DMS153 (cell line): ENCODE results near the gene LBHD2.
A peak's percentile ranks its signal among the peaks of the same experiment; 100 is the strongest.

ENCODE experiments used
- DNase-seq: peaks from one replicate; lab custom pipeline; 2025; lab: John Stamatoyannopoulos, UW

LBHD2 gene

DNA sequence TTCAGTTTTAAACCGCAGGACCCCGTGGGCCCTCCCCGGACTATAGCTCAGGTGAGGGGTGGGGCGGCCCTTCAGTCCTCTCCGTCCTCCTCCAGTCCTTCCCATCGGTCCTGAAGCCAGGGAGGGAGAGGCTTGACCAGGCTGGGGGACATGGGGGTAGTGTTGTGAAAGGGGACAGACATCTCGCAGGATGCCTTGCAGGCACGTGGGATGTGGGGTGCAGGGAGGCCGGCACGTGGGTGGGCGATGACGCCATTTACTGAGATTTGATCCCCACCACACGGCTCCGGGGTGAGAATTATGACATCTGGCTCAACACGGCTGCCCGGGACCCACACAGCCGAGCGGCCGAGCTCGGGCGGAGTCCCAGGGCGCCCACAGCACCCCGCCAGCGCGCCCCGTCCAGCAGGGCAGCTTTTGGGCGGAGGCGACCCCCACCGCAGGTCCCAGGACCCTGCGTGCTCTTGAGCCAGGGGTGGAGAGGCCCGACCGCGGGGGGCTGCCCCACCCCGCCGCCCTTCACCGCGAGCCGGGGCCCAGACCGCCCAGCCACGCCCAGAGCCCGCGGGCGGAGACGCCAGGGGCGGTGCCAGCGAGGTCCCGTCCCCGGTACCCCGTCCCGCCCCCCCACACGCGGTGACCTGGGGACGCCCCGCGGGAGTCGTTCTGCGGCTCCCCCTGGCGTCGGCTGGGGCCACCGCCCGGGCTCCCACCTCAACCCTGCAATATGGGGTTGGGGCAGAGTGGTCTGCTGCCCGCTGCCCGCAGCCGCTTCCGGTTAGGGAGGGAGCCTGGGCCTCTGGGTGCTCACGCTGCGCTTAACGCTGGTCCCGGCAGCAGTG is 7.3 kb downstream of the LBHD2 start:
- no peak for DNase-seq

DNA sequence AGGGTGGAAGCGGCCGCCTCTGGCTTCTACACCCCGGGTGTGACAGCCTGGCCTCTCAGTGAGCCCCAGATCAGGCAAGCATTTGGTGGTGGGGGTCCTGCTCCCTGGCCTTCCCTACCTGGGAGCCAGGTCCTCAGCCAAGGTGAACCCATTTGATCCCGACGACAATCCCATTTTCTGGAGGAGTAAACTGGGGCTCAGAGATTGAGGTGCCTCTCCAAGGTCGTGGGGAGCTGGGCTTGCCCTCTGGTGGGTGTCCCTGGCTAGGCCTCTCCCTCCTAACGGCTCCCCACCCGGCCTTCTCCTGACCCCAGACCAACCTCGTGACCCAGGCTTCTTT is 7.8 kb downstream of the LBHD2 start:
- no peak for DNase-seq

GRCh38 chr14:103093856-103094405 is 9.9 kb downstream of the LBHD2 start:
- no peak for DNase-seq

GRCh38 chr14:103094406-103095209 is 10.6 kb downstream of the LBHD2 start, which contains the start of gene EXOC3L4:
EXOC3L4 (plus strand) TSS chr14:103094725; CDS start chr14:103100220, 5,495 bp downstream.
- no peak for DNase-seq

GRCh38 chr14:103095210-103095778 is 11.3 kb downstream of the LBHD2 start:
- DNase-seq, result no peak

DNA sequence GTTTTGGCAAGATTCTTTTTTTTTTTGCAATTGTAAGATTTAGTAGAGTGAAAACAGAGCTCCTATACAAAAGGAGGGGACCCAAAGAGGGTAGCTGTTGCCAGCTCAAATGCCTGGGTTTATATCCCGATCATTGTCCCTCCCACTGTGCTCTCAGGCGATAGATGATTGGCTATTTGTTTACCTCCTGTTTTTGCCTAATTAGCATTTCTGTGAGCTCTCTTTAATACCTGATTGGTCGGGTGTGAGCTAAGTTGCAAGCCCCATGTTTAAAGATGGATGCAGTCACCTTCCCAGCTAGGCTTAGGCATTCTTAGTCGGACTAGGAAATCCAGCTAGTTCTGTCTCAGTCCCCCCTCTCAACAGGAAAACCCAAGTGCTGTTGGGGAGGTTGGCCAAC is 12.4 kb downstream of the LBHD2 start:
- DNase-seq, result no peak

- no peak for DNase-seq
These were observed 13.4 kb downstream of the LBHD2 start for GRCh38 chr14:103097244-103097993.

DNA sequence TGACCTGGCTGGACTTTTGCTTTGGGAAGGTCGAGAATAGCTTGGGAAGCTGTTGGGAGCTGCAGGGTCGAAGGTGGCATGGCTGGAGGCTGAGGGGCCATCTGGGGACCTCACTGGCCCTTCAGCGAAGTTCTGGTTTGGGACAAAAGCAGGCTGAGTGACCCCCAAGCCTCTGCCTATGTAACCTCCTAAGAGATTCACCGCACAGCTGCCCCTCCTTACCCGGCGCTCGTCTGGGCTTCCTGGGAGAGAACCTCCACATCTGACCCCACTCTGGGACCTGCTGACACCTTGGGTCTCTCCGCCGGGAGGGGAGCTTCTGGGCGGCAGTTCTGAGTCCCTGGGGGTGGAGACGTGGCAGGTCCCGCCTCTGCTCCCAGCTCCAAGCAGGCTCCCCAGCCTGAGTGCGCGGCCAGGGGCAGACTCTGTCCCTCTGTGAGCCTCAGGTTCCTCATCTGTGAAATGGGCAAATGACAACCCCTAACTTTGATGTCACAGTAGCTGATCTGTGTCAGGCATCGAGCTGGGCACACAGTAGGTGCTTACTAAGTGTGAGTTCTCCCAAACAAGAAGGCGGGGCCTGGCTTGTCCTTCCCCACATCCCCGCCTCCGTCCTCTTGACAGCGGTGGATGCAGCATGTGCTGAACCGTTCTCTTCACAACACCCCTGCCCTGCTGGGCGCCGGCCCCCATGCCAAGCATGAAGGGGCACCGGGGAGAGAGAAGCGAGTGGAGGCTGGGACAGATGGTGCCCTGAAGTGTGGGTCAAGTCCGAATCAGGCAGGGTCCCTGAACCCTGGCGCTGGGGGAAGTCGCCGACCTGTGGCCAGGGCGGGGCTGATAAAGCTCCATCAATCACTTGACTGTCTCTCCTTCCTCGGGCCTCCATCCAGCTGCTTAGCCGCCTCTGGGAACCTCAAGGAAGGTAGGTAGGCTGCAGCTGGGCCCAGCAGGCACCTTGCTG is 14.3 kb downstream of the LBHD2 start:
- no peak for DNase-seq

DNA sequence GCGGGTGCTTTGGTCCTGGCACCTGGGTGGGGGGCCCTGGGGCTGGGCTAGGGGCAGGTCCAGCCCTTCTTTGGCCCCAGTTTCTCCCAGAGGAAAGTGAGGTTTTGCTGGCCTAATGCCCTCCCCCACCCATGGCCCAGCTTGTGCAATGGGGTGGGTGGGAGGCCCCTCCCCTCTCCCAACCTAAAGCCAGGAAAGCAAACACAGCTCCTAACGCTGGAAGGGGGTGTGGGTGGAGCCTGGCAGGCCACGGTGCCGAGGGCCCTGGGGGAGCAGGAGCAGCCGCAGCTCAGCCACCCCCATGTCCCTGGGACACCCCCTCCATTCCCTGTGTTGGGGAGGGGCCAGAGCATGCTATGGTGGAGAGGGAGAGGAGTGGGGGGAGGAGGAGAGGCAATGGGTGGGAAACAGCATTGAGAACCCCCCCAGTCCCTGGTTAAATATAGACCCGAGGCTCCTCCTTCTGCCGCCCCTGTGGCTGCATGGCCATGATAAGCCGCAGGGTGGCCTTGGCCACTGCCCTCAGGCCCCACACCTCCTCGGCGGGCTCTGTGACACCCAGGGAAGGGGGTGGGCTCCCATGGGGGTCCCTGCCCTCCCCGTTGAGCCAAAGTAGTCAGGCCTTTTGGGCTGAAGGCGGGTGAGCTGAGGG is 15.2 kb downstream of the LBHD2 start:
- DNase-seq, result no peak

GRCh38 chr14:103099733-103100280 is 15.8 kb downstream of the LBHD2 start:
- DNase-seq, result no peak

DNA sequence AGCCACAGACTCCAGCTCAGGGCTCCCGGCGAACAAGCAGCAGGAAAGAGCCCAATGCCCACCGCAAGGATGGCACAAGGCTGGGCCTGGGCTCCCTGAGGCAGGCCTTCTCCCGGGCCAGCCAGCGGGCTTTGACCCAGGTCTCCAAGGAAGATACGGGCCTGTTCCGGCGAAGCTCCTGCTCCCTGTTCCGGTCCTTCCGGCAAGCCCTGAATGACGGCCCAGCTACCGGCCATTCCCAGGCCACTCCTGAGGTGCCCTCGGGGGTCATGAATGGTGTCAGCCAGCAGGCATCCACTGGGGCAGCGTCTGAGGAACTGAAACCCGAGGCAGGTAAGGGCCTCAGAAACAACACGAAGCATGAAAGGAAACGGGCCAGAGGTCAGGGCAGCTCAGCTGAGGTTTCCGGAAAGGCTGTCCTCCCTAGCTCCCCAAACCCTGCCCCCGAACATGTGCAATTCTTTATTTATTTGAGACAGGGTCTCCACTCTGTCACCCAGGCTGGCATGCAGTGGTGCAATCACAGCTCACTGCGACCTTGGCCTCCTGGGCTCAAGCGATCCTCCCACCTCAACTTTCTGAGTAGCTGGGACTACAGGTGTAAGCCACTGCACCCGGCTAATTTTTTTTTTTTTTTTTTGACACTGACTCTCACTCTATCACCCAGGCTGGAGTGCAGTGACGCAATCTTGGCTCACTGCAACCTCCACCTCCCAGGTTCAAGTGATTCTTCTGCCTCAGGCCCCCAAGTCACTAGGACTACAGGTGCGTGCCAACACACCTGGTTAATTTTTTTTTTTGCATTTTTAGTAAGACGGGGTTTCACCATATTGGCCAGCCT is 16.5 kb downstream of the LBHD2 start:
- no peak for DNase-seq

GRCh38 chr14:103101257-103101962 is 17.4 kb downstream of the LBHD2 start:
- no peak for DNase-seq

- no peak for DNase-seq
These were observed 18.1 kb downstream of the LBHD2 start for GRCh38 chr14:103101963-103102688.

DNA sequence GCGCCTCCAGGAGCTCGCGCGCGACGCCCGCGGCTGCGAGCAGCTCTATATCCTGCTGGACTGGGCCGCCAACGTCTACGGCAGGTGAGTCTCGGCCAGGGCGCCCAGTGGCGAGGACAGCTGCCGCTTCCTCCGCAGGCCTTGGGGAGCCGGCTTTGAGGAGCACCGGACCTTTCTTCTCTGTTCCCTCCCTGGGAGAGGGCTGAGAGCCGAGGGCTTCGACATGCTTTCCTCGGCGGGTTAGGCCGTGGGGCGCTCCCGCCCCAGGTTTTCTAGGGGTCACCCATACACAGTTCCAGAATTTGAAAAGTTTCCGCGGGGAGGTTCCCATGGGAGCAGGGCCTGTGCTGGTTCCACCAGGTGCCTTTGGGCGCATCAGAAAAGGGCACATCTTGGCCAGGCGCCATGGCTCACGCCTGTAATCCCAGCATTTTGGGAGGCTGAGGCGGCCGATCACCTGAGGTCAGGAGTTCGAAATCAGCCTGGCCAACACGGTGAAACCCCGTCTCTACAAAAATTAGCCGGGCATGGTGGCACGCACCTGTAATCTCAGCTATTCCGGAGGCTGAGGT is 18.8 kb downstream of the LBHD2 start:
- DNase-seq, result no peak

DNA sequence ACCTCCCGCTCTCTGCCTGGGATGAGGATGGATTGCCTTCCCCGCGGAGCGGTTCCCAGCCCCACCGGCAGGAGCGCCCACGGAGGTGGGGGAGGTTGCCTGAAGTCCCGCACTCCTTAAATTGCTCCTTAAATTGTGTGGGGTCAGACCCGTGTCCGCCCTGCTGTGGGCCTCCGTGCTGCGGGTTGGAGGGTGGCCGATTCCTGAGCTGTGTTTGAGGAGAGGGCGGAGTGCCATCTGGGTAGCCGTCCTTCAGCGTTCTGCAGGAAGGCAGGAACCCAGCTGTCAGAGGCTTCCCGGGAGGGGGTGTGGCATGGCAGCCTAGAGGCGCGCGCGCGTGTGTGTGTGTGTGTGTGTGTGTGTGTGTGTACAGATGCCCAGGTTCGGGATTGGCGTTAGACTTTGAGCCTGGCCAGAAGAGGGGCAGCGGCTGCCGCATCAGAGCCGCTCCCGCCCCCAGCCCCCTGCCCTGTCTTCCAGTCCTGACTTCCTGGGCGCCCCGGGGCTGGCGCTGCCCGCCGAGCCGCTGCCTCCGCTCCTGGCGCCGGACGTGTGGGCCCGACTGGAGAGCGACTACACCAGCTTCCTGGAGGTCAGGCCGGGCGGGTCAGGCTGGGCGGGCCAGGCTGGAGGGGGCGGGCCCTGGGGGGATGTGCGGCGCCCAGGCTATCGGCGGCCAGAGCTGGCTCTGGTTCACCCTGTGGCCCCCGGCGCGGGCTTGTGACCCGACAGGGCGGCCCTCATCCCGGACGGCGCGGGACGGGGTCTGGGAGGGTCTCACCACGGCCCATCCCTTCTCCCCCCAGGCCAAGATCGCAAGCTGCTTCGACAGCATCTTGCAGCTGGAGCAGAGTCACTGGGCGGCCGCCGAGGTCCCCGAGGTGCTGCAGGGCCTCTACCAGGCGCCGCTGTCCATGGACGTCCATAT is 19.7 kb downstream of the LBHD2 start:
- peak; percentile 24 for DNase-seq

- DNase-seq, result no peak
These were observed 20.3 kb downstream of the LBHD2 start for GRCh38 chr14:103104389-103104653.
